ENCODE results near the gene ZBTB16.

The ZBTB16 gene

GRCh38 chr11:114031246-114031966, 28.1 kb upstream of the ZBTB16 start:
- H3K27me3 ChIP-seq (ENCODE audit: insufficient read depth, low read length, poor library complexity) = no peaks in the 10 kb centered on the region

GRCh38 chr11:114031967-114032320, 27.6 kb upstream of the ZBTB16 start:
- Histone ChIP-seq H3K36me3 (ENCODE audit: control insufficient read depth, insufficient read depth, low read length) (no peaks in the 10 kb centered on the region), H3K4ac (ENCODE audit: low read depth, low read length) (no peak overlapping the region), H3K4me1 (ENCODE audit: control insufficient read depth, low read depth, low read length) (no peaks in the 10 kb centered on the region), H3K4me3 (ENCODE audit: low read length) (no peak overlapping the region), H3K79me2 (ENCODE audit: control insufficient read depth, insufficient read depth, low read length) (no peaks in the 10 kb centered on the region), H3K18ac (ENCODE audit: low read length) (no peak overlapping the region), H4K5ac (ENCODE audit: low read length) (no peak overlapping the region), H3K4me2 (ENCODE audit: low read length) (no peak overlapping the region), H2BK5ac (ENCODE audit: low read length) (no peak overlapping the region), H2BK15ac (replicated peaks; ENCODE audit: low read depth) (no peak overlapping the region), H3K27me3 (ENCODE audit: insufficient read depth, low read length, poor library complexity) (no peaks in the 10 kb centered on the region), H2BK120ac (ENCODE audit: low read depth, low read length) (no peak overlapping the region), H3K27ac (ENCODE audit: low read depth, low read length) (no peak overlapping the region), H3K79me1 (ENCODE audit: low read length) (no peaks in the 10 kb centered on the region), H4K8ac (ENCODE audit: low read depth, low read length) (no peak overlapping the region), H3K23ac (ENCODE audit: low read length) (no peak overlapping the region), H3K56ac (ENCODE audit: low read length) (no peak overlapping the region), H2AK5ac (ENCODE audit: low read length) (no peak overlapping the region), H3K9ac (ENCODE audit: low read length) (no peak overlapping the region)
- no peak for DNase-seq
- WGBS (ENCODE audit: extremely low coverage, insufficient coverage, low lambda C conversion rate) = no CpG with 5 or more reads among the region's 5 CpGs

More at GRCh38 chr11:114031246-114031966, 28.1 kb upstream of the ZBTB16 start:
- Histone ChIP-seq H3K36me3 (ENCODE audit: control insufficient read depth, insufficient read depth, low read length) (no peaks in the 10 kb centered on the region), H4K8ac (ENCODE audit: low read depth, low read length) (no peak overlapping the region), H2BK15ac (replicated peaks; ENCODE audit: low read depth) (no peak overlapping the region), H3K18ac (ENCODE audit: low read length) (no peak overlapping the region), H3K56ac (ENCODE audit: low read length) (no peak overlapping the region), H2BK120ac (ENCODE audit: low read depth, low read length) (no peak overlapping the region), H3K4me2 (ENCODE audit: low read length) (no peak overlapping the region), H2AK5ac (ENCODE audit: low read length) (no peak overlapping the region), H3K79me1 (ENCODE audit: low read length) (no peaks in the 10 kb centered on the region), H2BK5ac (ENCODE audit: low read length) (no peak overlapping the region), H3K4ac (ENCODE audit: low read depth, low read length) (no peak overlapping the region), H3K79me2 (ENCODE audit: control insufficient read depth, insufficient read depth, low read length) (no peaks in the 10 kb centered on the region), H4K5ac (ENCODE audit: low read length) (no peak overlapping the region), H3K4me1 (ENCODE audit: control insufficient read depth, low read depth, low read length) (no peaks in the 10 kb centered on the region), H3K23ac (ENCODE audit: low read length) (no peak overlapping the region), H3K4me3 (ENCODE audit: low read length) (no peak overlapping the region), H3K27ac (ENCODE audit: low read depth, low read length) (no peak overlapping the region), H3K9ac (ENCODE audit: low read length) (no peak overlapping the region)
- DNase-seq = no peak
- WGBS (ENCODE audit: extremely low coverage, insufficient coverage, low lambda C conversion rate) = no CpG with 5 or more reads among the region's 18 CpGs

GRCh38 chr11:114033066-114033465, 26.4 kb upstream of the ZBTB16 start:
- H3K36me3 ChIP-seq (ENCODE audit: control insufficient read depth, insufficient read depth, low read length) = no peaks in the 10 kb centered on the region
- H3K56ac ChIP-seq (ENCODE audit: low read length) = no peak overlapping the region
- H4K8ac ChIP-seq (ENCODE audit: low read depth, low read length) = no peak overlapping the region
- no peak overlapping the region for H3K27ac ChIP-seq (ENCODE audit: low read depth, low read length)
- H2BK120ac ChIP-seq (ENCODE audit: low read depth, low read length) = no peak overlapping the region
- no peak overlapping the region for H3K23ac ChIP-seq (ENCODE audit: low read length)
- H3K4me1 ChIP-seq (ENCODE audit: control insufficient read depth, low read depth, low read length) = no peaks in the 10 kb centered on the region
- no peaks in the 10 kb centered on the region for H3K27me3 ChIP-seq (ENCODE audit: insufficient read depth, low read length, poor library complexity)
- no peaks in the 10 kb centered on the region for H3K79me1 ChIP-seq (ENCODE audit: low read length)
- H4K5ac ChIP-seq (ENCODE audit: low read length) = no peak overlapping the region
- no peak overlapping the region for H3K4me3 ChIP-seq (ENCODE audit: low read length)
- no peak overlapping the region for H3K9ac ChIP-seq (ENCODE audit: low read length)
- no peak overlapping the region for H2BK15ac ChIP-seq (replicated peaks; ENCODE audit: low read depth)
- no CpG with 5 or more reads among the region's 5 CpGs for WGBS (ENCODE audit: extremely low coverage, insufficient coverage, low lambda C conversion rate)
- H3K79me2 ChIP-seq (ENCODE audit: control insufficient read depth, insufficient read depth, low read length) = no peaks in the 10 kb centered on the region
- DNase-seq = no peak
- H2BK5ac ChIP-seq (ENCODE audit: low read length) = no peak overlapping the region
- H3K18ac ChIP-seq (ENCODE audit: low read length) = no peak overlapping the region
- no peak overlapping the region for H3K4ac ChIP-seq (ENCODE audit: low read depth, low read length)
- no peak overlapping the region for H3K4me2 ChIP-seq (ENCODE audit: low read length)
- H2AK5ac ChIP-seq (ENCODE audit: low read length) = no peak overlapping the region

- Histone ChIP-seq H3K4ac (ENCODE audit: low read depth, low read length) (no peak overlapping the region), H3K36me3 (ENCODE audit: control insufficient read depth, insufficient read depth, low read length) (no peaks in the 10 kb centered on the region), H3K23ac (ENCODE audit: low read length) (no peak overlapping the region), H4K8ac (ENCODE audit: low read depth, low read length) (no peak overlapping the region), H3K4me3 (ENCODE audit: low read length) (no peak overlapping the region), H4K5ac (ENCODE audit: low read length) (no peak overlapping the region), H3K27ac (ENCODE audit: low read depth, low read length) (no peak overlapping the region), H3K79me2 (ENCODE audit: control insufficient read depth, insufficient read depth, low read length) (no peaks in the 10 kb centered on the region), H2BK5ac (ENCODE audit: low read length) (no peak overlapping the region), H3K18ac (ENCODE audit: low read length) (no peak overlapping the region), H2BK120ac (ENCODE audit: low read depth, low read length) (no peak overlapping the region), H3K56ac (ENCODE audit: low read length) (no peak overlapping the region), H3K4me2 (ENCODE audit: low read length) (no peak overlapping the region), H3K27me3 (ENCODE audit: insufficient read depth, low read length, poor library complexity) (no peaks in the 10 kb centered on the region), H3K79me1 (ENCODE audit: low read length) (no peaks in the 10 kb centered on the region), H2AK5ac (ENCODE audit: low read length) (no peak overlapping the region), H3K9ac (ENCODE audit: low read length) (no peak overlapping the region), H2BK15ac (replicated peaks; ENCODE audit: low read depth) (no peak overlapping the region), H3K4me1 (ENCODE audit: control insufficient read depth, low read depth, low read length) (no peaks in the 10 kb centered on the region)
- no peak for DNase-seq
- WGBS (ENCODE audit: extremely low coverage, insufficient coverage, low lambda C conversion rate) = no CpG with 5 or more reads among the region's 2 CpGs
Observed at GRCh38 chr11:114033572-114033971, 25.9 kb upstream of the ZBTB16 start.

GRCh38 chr11:114034956-114035355, 24.6 kb upstream of the ZBTB16 start:
- Histone ChIP-seq H3K4ac (ENCODE audit: low read depth, low read length) (no peak overlapping the region), H3K36me3 (ENCODE audit: control insufficient read depth, insufficient read depth, low read length) (no peaks in the 10 kb centered on the region), H3K4me2 (ENCODE audit: low read length) (no peak overlapping the region), H3K18ac (ENCODE audit: low read length) (no peak overlapping the region), H3K79me1 (ENCODE audit: low read length) (no peaks in the 10 kb centered on the region), H2BK120ac (ENCODE audit: low read depth, low read length) (no peak overlapping the region), H3K79me2 (ENCODE audit: control insufficient read depth, insufficient read depth, low read length) (no peaks in the 10 kb centered on the region), H2BK5ac (ENCODE audit: low read length) (no peak overlapping the region), H2AK5ac (ENCODE audit: low read length) (no peak overlapping the region), H3K23ac (ENCODE audit: low read length) (no peak overlapping the region), H3K4me3 (ENCODE audit: low read length) (no peak overlapping the region), H3K56ac (ENCODE audit: low read length) (no peak overlapping the region), H4K5ac (ENCODE audit: low read length) (no peak overlapping the region), H4K8ac (ENCODE audit: low read depth, low read length) (no peak overlapping the region), H3K27me3 (ENCODE audit: insufficient read depth, low read length, poor library complexity) (no peaks in the 10 kb centered on the region), H3K4me1 (ENCODE audit: control insufficient read depth, low read depth, low read length) (no peaks in the 10 kb centered on the region), H3K9ac (ENCODE audit: low read length) (no peak overlapping the region), H3K27ac (ENCODE audit: low read depth, low read length) (no peak overlapping the region), H2BK15ac (replicated peaks; ENCODE audit: low read depth) (no peak overlapping the region)
- DNase-seq = no peak
- no CpG with 5 or more reads among the region's 11 CpGs for WGBS (ENCODE audit: extremely low coverage, insufficient coverage, low lambda C conversion rate)
